GM12891 (cell line): ENCODE results near the gene RIN2.

Experiments
- PAX5 ChIP-seq: IDR thresholded peaks from 2 replicates; pipeline ENCODE4 v1.6.1; 2011; ENCODE audit warnings: low read length, moderate library complexity, mild to moderate bottlenecking; ENCODE audit not compliant: insufficient read depth, severe bottlenecking
- POLR2A ChIP-seq: IDR thresholded peaks from 2 replicates; pipeline ENCODE4 v1.6.1; 2011; ENCODE audit warnings: low read depth, low read length, control low read depth
- POLR2AphosphoS5 ChIP-seq: IDR thresholded peaks from 2 replicates; pipeline ENCODE4 v1.6.1; 2011; ENCODE audit warnings: low read depth, low read length, control low read depth
- POU2F2 ChIP-seq: IDR thresholded peaks from 2 replicates; pipeline ENCODE4 v1.6.1; 2011; ENCODE audit warnings: low read depth, mild to moderate bottlenecking, control low read depth, low read length, moderate library complexity
- SPI1 ChIP-seq: IDR thresholded peaks from 2 replicates; pipeline ENCODE4 v1.6.1; 2011; ENCODE audit warnings: low read depth, low read length, control low read depth
- TAF1 ChIP-seq: IDR thresholded peaks from 2 replicates; pipeline ENCODE4 v1.6.1; 2011; ENCODE audit warnings: low read depth, low read length, control low read depth

DNA sequence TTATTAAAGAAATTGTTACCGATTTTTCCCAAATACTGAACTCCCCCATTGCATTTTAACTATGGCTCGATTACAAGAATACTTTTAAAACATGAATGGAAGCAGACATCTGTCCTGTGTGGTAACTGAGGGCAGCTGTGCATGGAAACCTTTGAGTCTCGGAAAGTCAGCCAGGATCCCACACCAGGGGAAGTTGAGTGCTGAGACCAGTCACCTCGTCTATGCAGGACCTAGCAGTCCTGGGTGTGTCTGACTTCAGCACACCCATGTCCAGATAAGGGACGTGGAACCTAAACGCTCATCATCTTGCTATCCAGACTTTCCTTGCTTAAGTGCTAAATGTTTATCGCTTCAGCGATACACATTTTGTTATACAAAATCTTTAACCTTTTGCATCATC is 6.1 kb downstream of the RIN2 start:
- TF ChIP-seq POLR2A (no peak), POLR2AphosphoS5 (no peak), POU2F2 (no peak), TAF1 (no peak), SPI1 (no peak), PAX5 (no peak)
